ENCODE data around the gene PRKCA.
"Not testable (repeated sequence)": the region's sequence is repeated elsewhere in the genome, so short reads cannot be mapped to it uniquely, and the experiment has no call there.

PRKCA gene

DNA sequence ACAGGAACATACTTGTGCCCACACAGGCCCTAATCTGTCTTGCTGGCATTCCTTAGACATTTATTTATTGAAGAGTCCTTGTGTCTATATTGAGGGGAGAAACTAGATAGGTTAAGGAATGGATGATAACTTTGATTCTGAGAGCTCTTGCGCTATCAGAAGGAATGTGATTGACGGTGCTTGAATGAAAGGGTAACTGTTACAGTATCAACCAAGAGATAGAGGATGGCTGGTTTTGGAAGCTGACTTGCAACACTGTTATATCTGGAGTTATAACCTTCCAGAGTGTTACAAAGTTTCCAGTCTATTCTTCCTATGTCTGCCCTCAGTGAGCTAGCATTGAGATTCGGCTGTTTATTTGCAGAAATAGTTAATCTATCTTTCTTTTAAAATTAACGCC lies 36.5 kb downstream of the PRKCA start:
- H3K27me3 ChIP-seq (ENCODE audit: insufficient read depth, poor library complexity, severe bottlenecking), result no peaks in the 10 kb centered on the region
- no peaks in the 10 kb centered on the region for H3K36me3 ChIP-seq (ENCODE audit: low read depth)
- H3K9me3 ChIP-seq (ENCODE audit: severe bottlenecking), result no peaks in the 10 kb centered on the region
- no peaks in the 10 kb centered on the region for H3K4me1 ChIP-seq (ENCODE audit: insufficient read depth, poor library complexity, severe bottlenecking)
- no peak overlapping the region for H3K4me3 ChIP-seq (ENCODE audit: severe bottlenecking)
- no peak overlapping the region for H3K27ac ChIP-seq (ENCODE audit: poor library complexity, severe bottlenecking)
- ATAC-seq (ENCODE audit: low read depth) (no peak), DNase-seq (ENCODE audit: low spot score) (no peak)
- TF ChIP-seq CTCF (IDR thresholded peaks at IDR 0.05; ENCODE audit: poor library complexity, severe bottlenecking), result no peak

- TF ChIP-seq CTCF (IDR thresholded peaks at IDR 0.05; ENCODE audit: poor library complexity, severe bottlenecking), result no peak
- H3K36me3 ChIP-seq (ENCODE audit: low read depth), result no peaks in the 10 kb centered on the region
- no peak for ATAC-seq (ENCODE audit: low read depth)
- H3K4me1 ChIP-seq (ENCODE audit: insufficient read depth, poor library complexity, severe bottlenecking), result no peaks in the 10 kb centered on the region
- H3K27ac ChIP-seq (ENCODE audit: poor library complexity, severe bottlenecking), result no peak overlapping the region
- DNase-seq (ENCODE audit: low spot score), result no peak
- no peak overlapping the region for H3K4me3 ChIP-seq (ENCODE audit: severe bottlenecking)
- H3K9me3 ChIP-seq (ENCODE audit: severe bottlenecking), result no peaks in the 10 kb centered on the region
- H3K27me3 ChIP-seq (ENCODE audit: insufficient read depth, poor library complexity, severe bottlenecking), result no peaks in the 10 kb centered on the region
Observed at GRCh38 chr17:66339561-66339960, 37.1 kb downstream of the PRKCA start.

DNA sequence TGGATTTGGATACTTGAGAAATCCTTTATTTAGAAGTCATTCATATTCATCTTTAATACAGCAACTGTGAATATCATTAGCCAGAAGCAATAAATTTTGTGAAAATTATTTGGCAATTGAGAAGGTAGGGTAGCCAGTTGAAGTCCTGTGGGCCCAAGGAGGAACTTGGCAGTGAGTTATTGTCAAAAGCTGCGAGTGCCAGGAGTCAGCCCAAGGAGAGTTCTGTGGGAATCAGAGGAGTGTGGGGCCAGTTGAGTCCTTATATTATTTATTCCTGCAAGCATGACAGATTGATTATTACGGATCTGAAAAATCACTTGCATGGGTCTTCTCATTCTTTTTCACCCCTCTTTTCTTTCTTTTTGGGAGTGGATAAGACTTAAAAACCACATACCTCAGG lies 38.3 kb downstream of the PRKCA start:
- DNase-seq (ENCODE audit: low spot score) (no peak), ATAC-seq (ENCODE audit: low read depth) (no peak)
- no peak for TF ChIP-seq CTCF (IDR thresholded peaks at IDR 0.05; ENCODE audit: poor library complexity, severe bottlenecking)
- no peaks in the 10 kb centered on the region for H3K9me3 ChIP-seq (ENCODE audit: severe bottlenecking)
- H3K4me1 ChIP-seq (ENCODE audit: insufficient read depth, poor library complexity, severe bottlenecking), result no peaks in the 10 kb centered on the region
- H3K36me3 ChIP-seq (ENCODE audit: low read depth), result no peaks in the 10 kb centered on the region
- H3K4me3 ChIP-seq (ENCODE audit: severe bottlenecking), result no peak overlapping the region
- H3K27me3 ChIP-seq (ENCODE audit: insufficient read depth, poor library complexity, severe bottlenecking), result no peaks in the 10 kb centered on the region
- no peak overlapping the region for H3K27ac ChIP-seq (ENCODE audit: poor library complexity, severe bottlenecking)

DNA sequence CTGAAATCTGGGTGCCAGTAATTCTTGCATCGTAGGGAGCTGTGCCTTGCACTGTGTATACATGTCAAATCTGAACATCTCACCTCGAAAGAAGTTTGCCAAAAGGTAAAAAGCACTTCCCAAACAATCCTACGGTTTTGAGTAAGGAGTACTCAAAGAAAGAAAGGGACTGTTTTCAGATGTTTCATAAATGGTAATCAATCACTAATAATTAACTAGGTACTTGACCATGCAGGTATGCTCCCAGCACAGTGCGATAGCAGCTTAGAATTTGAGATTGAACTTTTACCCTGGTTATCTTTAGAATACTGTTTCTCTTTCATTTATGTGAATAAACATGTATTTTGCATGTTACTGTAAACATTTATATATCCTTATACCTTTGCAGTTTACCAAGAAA lies 39.0 kb downstream of the PRKCA start:
- Histone ChIP-seq H3K4me1 (ENCODE audit: insufficient read depth, poor library complexity, severe bottlenecking) (no peaks in the 10 kb centered on the region), H3K36me3 (ENCODE audit: low read depth) (no peaks in the 10 kb centered on the region), H3K4me3 (ENCODE audit: severe bottlenecking) (no peak overlapping the region), H3K27me3 (ENCODE audit: insufficient read depth, poor library complexity, severe bottlenecking) (no peaks in the 10 kb centered on the region), H3K27ac (ENCODE audit: poor library complexity, severe bottlenecking) (no peak overlapping the region), H3K9me3 (ENCODE audit: severe bottlenecking) (no peaks in the 10 kb centered on the region)
- ATAC-seq (ENCODE audit: low read depth), result no peak
- TF ChIP-seq CTCF (IDR thresholded peaks at IDR 0.05; ENCODE audit: poor library complexity, severe bottlenecking), result no peak
- DNase-seq (ENCODE audit: low spot score), result no peak

DNA sequence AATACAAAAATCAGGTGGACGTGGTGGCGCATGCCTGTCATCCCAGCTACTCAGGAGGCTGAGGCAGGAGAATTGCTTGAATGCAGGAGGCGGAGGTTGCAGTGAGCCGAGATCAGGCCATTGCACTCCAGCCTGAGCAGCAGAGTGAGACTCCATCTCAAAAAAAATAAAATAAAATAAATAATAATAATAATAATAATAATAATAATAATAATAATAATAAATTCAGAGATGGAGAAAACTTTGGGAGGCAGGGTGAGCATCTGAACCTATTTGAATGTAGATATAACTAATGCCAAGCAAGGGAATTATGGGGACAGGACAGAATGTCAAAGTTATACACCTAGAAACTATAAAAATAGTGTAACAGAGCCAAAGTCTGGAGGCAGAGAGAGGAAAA lies 39.9 kb downstream of the PRKCA start:
- not testable (repeated sequence) for H3K27ac ChIP-seq (ENCODE audit: poor library complexity, severe bottlenecking); DNase-seq (ENCODE audit: low spot score); ATAC-seq (ENCODE audit: low read depth); H3K36me3 ChIP-seq (ENCODE audit: low read depth); H3K9me3 ChIP-seq (ENCODE audit: severe bottlenecking); H3K4me3 ChIP-seq (ENCODE audit: severe bottlenecking); H3K4me1 ChIP-seq (ENCODE audit: insufficient read depth, poor library complexity, severe bottlenecking); H3K27me3 ChIP-seq (ENCODE audit: insufficient read depth, poor library complexity, severe bottlenecking)

Measured in RWPE2 (cell line).